ENCODE measurements around the gene CLEC16A.

The CLEC16A gene

DNA sequence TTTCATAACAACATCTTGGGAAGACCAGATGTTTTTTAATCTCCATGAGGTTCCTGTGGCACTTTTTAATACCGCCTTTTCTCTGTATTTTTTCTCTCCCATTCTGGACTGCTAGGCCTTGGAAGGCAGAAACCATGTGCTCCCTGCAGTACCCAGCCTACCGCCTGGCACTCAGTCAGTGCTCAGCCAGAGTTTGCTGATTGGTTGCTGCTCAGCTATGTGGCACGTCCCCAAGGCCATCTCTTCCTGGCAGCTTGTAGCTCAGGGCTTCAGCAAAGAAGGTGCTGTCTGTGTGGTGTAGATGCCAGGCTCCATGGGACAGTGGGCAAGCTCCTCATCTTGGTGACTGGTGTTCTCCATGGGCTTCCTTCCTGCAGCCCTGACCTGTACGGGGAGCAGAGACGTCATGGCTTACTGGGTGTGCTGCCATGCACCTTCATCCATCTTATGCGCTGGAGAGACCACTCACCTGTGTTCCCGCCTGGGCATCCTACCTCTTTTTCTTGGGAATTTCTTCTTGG, 86.7 kb downstream of the CLEC16A start:
- no peak for TF ChIP-seq CTCF (IDR thresholded peaks at IDR 0.05; ENCODE audit: extremely low read depth, missing control alignments)
- no peak for DNase-seq (ENCODE audit: low spot score)

DNA sequence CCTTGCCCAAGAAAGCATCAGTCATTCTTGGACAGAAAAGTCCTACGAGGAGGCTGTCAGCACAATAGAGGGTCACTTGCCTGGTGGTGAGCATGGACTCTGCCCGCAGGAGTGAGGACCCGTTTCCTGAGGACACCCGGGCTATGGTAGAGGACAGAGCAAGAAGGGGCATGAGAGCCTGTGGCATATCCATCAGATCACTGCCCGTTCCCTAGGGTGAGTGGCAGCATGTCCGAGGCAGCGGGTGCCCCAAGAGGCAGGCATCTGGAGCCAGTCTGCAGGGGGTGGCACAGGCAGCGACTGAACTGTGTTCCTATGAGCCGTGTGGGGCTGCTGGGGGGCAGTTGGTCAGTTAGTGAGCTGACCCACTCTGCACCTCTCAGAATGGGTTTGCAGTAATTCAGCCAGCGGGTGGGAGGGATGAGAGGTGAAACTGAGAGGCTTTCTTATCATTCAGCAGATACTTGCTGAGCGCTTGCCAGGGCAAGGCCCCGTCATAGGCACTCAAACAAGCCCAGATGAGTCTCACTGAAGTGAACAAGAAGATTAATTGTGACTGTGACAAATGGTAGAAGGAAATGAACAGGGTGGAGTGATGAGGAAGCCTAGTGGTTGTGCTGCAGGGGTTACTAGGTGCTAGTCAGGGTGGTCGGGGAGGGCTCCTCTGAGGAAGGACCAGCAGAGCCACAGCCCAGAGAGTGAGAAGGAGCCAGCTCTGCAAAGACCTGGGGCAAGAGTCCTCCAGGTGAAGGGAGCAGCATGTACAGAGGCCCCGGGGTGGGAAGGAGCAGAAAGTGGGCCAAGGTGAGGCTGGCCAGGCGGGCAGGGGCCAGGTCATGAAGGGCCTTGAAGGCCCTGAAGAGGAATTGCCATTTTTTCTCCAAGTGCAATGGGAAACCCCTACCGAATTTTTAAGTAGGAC, 87.9 kb downstream of the CLEC16A start:
- no peak for TF ChIP-seq CTCF (IDR thresholded peaks at IDR 0.05; ENCODE audit: extremely low read depth, missing control alignments)

DNA sequence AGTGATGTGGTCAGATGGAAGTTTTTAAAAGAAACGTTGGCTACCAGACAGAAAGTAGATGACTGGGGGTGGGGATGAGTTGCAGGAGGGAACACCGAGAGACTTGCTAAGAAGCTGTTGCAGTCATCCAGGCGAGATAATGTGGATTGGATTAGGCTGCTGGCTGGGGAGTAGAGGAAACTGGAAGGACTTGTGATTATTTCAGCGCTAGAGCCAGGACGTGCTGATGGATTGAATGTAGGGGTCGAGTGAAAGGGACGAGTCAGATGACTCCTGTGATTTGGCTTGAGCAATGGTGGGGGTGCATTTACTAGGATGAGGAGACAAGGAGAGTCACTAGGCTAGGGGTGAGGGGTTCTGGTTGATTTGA, 88.5 kb downstream of the CLEC16A start:
- no peak for TF ChIP-seq CTCF (IDR thresholded peaks at IDR 0.05; ENCODE audit: extremely low read depth, missing control alignments)
- no peak for DNase-seq (ENCODE audit: low spot score)

More for the DNA sequence above, 87.9 kb downstream of the CLEC16A start:
- DNase-seq (ENCODE audit: low spot score) = no peak

DNA sequence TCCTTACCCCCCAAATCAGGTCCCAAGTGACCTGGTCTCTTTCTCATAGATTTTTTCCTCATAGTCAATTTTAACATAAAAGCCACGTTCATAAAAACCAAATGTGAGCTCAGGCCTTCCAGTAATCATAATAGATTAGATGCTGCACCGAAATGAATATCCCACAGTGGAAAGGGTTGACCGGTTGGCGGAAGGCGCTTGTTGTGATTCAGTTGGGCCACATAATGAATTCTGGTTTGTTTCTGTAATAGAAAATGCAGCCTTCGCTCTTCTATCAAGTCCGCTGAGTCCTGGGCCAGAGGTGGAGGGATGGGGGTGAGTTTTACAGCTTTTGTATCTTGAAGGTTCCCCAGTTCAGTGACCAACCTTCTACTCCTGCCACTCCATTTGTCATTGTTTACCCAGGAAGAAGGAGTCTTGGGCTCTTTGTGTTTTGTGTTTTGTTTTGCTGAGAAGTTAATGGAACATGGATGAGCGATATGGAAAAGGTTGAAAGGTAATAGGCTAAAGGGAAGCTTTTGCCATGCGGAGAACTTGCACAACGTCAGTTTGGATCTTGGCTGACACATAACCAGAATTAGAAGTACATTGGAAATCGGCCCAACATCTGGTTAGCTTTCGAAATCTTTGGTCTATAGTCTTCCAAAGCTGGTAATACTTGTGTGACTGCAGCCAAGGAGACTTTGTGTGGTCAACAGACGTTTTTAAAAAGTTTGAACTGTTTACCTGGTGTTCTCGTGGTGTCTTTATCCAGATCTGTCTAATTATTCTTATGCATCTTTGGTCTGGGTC, 89.5 kb downstream of the CLEC16A start:
- TF ChIP-seq CTCF (IDR thresholded peaks at IDR 0.05; ENCODE audit: extremely low read depth, missing control alignments) = no peak
- DNase-seq (ENCODE audit: low spot score) = no peak

DNA sequence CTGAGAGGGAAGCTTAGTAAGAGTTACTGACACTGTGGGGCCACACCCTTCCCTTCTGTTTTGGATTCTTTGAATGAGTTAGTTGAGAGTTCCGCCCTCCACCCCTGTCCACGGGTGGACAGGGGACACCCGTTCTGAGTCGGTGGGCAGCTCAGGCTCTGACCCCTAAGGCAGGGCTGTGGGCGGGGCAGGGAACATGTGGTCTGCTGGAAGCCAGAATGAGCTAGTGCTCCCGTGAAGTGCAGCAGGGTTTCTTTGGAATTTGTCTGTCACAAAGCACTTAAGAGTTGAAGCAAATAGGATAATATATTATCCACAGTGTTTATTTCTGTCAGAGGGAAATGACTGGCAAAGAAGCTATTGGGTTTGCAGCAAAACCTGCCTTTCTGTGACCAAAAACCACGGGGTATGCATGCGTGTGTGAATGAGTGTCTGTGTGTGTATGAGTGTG, 90.1 kb downstream of the CLEC16A start:
- no peak for DNase-seq (ENCODE audit: low spot score)

DNA sequence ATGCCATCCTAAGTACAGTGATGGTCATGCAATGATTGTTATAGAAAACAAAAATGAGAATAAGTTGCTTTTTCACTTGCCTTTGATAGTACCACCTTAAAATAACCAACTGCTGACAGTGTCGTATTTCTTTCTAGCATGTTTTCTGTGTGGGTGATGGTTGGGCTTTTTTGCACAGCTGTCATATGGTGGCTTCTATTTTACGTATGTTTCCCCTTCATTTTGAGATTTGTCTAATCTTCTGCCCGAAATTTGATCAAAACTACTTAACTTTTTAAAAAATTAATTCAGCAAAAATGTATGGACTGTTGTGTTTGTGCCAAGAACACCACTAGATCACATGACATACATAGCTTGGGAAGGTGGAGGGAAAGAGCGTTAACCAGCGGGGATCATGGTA, 90.7 kb downstream of the CLEC16A start:
- no peak for DNase-seq (ENCODE audit: low spot score)
- TF ChIP-seq CTCF (IDR thresholded peaks at IDR 0.05; ENCODE audit: extremely low read depth, missing control alignments) = no peak

More for the DNA sequence above, 90.1 kb downstream of the CLEC16A start:
- TF ChIP-seq CTCF (IDR thresholded peaks at IDR 0.05; ENCODE audit: extremely low read depth, missing control alignments) = no peak

- no peak for TF ChIP-seq CTCF (IDR thresholded peaks at IDR 0.05; ENCODE audit: extremely low read depth, missing control alignments)
Measured at GRCh38 chr16:11036040-11036439, 91.7 kb downstream of the CLEC16A start.

More at GRCh38 chr16:11036040-11036439, 91.7 kb downstream of the CLEC16A start:
- DNase-seq (ENCODE audit: low spot score) = no peak

Measured in GM20000 (cell line).